OCI-LY1 (cell line): ENCODE data around the gene C2orf78.
A peak's percentile ranks its signal among the peaks of the same experiment; 100 is the strongest.

ENCODE experiments used
- H2AFZ ChIP-seq: fragments of 200-600 bp; sonication (generic), shearing (Covaris generic); 2 replicates; pipeline ENCODE4 v1.6.0; 2014; ENCODE audit warnings: antibody characterized with exemption, mild to moderate bottlenecking, low read length
- H3F3A ChIP-seq: fragments of 200-600 bp; sonication (generic), shearing (Covaris generic); 2 replicates; pipeline ENCODE4 v1.6.0; 2014; ENCODE audit warnings: mild to moderate bottlenecking, antibody characterized with exemption, low read length, moderate library complexity; ENCODE audit not compliant: insufficient read depth
- H3K27ac ChIP-seq: fragments of 200-600 bp; sonication (generic); 2 replicates; pipeline ENCODE4 v1.5.1; 2014; ENCODE audit warnings: low read length, mixed run types, mild to moderate bottlenecking, low read depth; ENCODE audit not compliant: poor library complexity, severe bottlenecking
- H3K27me3 ChIP-seq: fragments of 200-600 bp; sonication (generic); 2 replicates; pipeline ENCODE4 v1.6.0; 2014; ENCODE audit warnings: antibody characterized with exemption, mild to moderate bottlenecking, low read length, moderate library complexity; ENCODE audit not compliant: insufficient read depth
- H3K36me3 ChIP-seq: fragments of 200-600 bp; sonication (generic); 2 replicates; pipeline ENCODE4 v1.6.1; 2014; ENCODE audit warnings: mild to moderate bottlenecking, antibody characterized with exemption, low read length, moderate library complexity, mixed read lengths; ENCODE audit not compliant: insufficient read depth
- H3K4me1 ChIP-seq: fragments of 200-600 bp; sonication (generic); 2 replicates; pipeline ENCODE4 v1.5.1; 2014; ENCODE audit warnings: mild to moderate bottlenecking, low read length, moderate library complexity; ENCODE audit not compliant: insufficient read depth, severe bottlenecking
- H3K4me2 ChIP-seq: fragments of 200-600 bp; sonication (generic), shearing (Covaris generic); 2 replicates; pipeline ENCODE4 v1.6.1; 2014; ENCODE audit warnings: low read length
- H3K4me3 ChIP-seq: fragments of 200-600 bp; sonication (generic); 2 replicates; pipeline ENCODE4 v1.5.1; 2014; ENCODE audit warnings: low read length, low read depth, mild to moderate bottlenecking, mixed read lengths; ENCODE audit not compliant: poor library complexity, severe bottlenecking
- H3K79me2 ChIP-seq: fragments of 200-600 bp; shearing (Covaris generic); 2 replicates; pipeline ENCODE4 v1.6.1; 2016; ENCODE audit warnings: mixed run types, low read length, mixed read lengths; ENCODE audit not compliant: insufficient read depth
- H3K9ac ChIP-seq: fragments of 200-600 bp; sonication (generic), shearing (Covaris generic); 2 replicates; pipeline ENCODE4 v1.6.1; 2014; ENCODE audit warnings: mild to moderate bottlenecking, low read length, mixed read lengths
- H3K9me2 ChIP-seq: fragments of 200-600 bp; sonication (generic), shearing (Covaris generic); 2 replicates; pipeline ENCODE4 v1.6.1; 2014; ENCODE audit warnings: low read depth, mild to moderate bottlenecking, low read length, mixed read lengths
- H3K9me3 ChIP-seq: fragments of 200-600 bp; shearing (Covaris generic); 2 replicates; pipeline ENCODE4 v1.6.1; 2014; ENCODE audit warnings: low read length, mixed read lengths
- H4K20me1 ChIP-seq: fragments of 200-600 bp; sonication (generic), shearing (Covaris generic); 2 replicates; pipeline ENCODE4 v1.6.0; 2016; ENCODE audit warnings: mild to moderate bottlenecking, low read length; ENCODE audit not compliant: insufficient read depth
- EZH2 ChIP-seq: fragments of 200-600 bp; sonication (generic), shearing (Covaris generic); IDR thresholded peaks from 2 replicates; pipeline ENCODE4 v1.8.0; 2017; ENCODE audit warnings: borderline replicate concordance, mixed run types, mild to moderate bottlenecking, antibody characterized with exemption, low read length, moderate library complexity, mixed read lengths
- TF ChIP-seq, protein P1 (sequence below): fragments of 200-600 bp; sonication (generic), shearing (Covaris generic); IDR thresholded peaks from 2 replicates; pipeline ENCODE4 v1.5.1; 2017; ENCODE audit warnings: mild to moderate bottlenecking, antibody characterized with exemption, low read length, moderate library complexity, mixed read lengths

Gene C2orf78

DNA sequence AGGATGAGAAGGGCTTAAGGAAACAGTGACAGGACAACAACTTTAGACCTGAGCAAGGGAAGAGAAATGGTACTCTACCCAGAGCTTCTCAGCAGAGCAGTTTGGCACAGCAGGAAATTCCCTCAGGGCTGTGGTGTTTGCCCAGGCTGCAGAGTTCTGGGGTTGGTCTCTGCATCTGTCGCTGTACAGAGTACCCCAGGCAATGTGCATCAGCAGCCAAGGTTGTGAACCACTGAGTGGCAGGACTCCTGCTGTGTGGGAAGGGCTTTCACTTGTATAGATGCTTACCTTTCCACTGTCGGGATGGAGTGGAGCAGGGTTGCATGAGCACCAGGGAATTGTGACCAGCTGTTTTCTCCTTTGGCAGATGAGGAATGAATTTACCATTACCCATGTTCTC lies 66.0 kb downstream of the C2orf78 start:
- Histone ChIP-seq H3K79me2 (no peaks in the 10 kb centered on the region), H3K27ac (no peak overlapping the region), H3K27me3 (no peaks in the 10 kb centered on the region), H3K9me3 (no peaks in the 10 kb centered on the region), H3K36me3 (peaks cover 82% of the 10 kb centered on the region), H4K20me1 (no peaks in the 10 kb centered on the region), H3K4me2 (no peak overlapping the region), H2AFZ (no peak overlapping the region), H3K9me2 (no peaks in the 10 kb centered on the region), H3K9ac (no peak overlapping the region), H3K4me3 (no peak overlapping the region), H3F3A (no peaks in the 10 kb centered on the region), H3K4me1 (no peaks in the 10 kb centered on the region)
- TF ChIP-seq, protein P1, sequence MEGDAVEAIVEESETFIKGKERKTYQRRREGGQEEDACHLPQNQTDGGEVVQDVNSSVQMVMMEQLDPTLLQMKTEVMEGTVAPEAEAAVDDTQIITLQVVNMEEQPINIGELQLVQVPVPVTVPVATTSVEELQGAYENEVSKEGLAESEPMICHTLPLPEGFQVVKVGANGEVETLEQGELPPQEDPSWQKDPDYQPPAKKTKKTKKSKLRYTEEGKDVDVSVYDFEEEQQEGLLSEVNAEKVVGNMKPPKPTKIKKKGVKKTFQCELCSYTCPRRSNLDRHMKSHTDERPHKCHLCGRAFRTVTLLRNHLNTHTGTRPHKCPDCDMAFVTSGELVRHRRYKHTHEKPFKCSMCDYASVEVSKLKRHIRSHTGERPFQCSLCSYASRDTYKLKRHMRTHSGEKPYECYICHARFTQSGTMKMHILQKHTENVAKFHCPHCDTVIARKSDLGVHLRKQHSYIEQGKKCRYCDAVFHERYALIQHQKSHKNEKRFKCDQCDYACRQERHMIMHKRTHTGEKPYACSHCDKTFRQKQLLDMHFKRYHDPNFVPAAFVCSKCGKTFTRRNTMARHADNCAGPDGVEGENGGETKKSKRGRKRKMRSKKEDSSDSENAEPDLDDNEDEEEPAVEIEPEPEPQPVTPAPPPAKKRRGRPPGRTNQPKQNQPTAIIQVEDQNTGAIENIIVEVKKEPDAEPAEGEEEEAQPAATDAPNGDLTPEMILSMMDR = no peak
- TF ChIP-seq EZH2 = no peak

DNA sequence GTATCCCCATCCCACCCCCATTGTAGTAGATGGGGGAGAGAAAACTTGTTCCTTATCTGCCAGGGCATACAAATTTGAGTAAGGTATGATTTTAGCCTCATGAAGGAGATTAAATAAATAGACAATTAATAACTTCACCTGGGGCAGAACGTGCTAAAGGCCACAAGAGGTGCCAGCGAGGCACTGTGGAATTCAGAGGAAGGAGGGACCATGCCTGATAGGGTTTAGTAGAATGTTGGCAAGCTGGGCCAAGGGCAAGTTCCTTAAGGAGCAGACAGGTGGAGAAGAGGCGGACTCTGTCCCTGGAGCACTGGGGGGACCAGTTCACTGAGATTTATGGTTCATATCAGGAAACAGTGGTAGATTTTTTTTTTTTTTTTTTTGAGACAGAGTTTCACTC lies 67.3 kb downstream of the C2orf78 start:
- no peak overlapping the region for H3K4me2 ChIP-seq
- no peaks in the 10 kb centered on the region for H3F3A ChIP-seq
- H3K27ac ChIP-seq = no peak overlapping the region
- no peaks in the 10 kb centered on the region for H4K20me1 ChIP-seq
- no peaks in the 10 kb centered on the region for H3K79me2 ChIP-seq
- no peaks in the 10 kb centered on the region for H3K4me1 ChIP-seq
- H3K9me3 ChIP-seq = no peaks in the 10 kb centered on the region
- H3K27me3 ChIP-seq = no peaks in the 10 kb centered on the region
- no peaks in the 10 kb centered on the region for H3K9me2 ChIP-seq
- H3K4me3 ChIP-seq = no peak overlapping the region
- TF ChIP-seq, protein P1 = peak; percentile 41; the same call in 1 of the 2 replicates
- no peak for TF ChIP-seq EZH2
- H3K36me3 ChIP-seq = peaks cover 82% of the 10 kb centered on the region
- no peak overlapping the region for H2AFZ ChIP-seq
- H3K9ac ChIP-seq = no peak overlapping the region

DNA sequence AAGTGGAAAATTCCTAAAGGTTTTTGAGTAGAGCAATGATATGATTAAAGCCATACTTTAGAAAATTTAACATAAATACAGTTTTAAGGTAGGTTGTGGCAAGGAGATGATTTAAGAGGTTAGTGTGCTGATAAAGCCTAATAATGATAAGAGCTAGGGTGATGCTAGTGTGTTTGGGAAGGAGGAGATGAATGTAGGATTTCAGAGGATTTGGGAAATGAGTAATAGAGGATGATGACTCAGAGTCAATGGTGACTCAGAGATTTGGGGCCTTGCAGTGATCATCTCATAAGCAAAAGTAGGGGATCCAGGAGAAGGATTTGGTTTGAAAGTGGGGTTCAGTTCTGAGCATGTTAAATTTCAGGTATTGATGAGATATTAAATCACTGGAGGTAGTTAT lies 68.0 kb downstream of the C2orf78 start:
- Histone ChIP-seq H3K9me2 (no peaks in the 10 kb centered on the region), H4K20me1 (no peaks in the 10 kb centered on the region), H3K27ac (no peak overlapping the region), H3K4me2 (no peak overlapping the region), H3K9me3 (no peaks in the 10 kb centered on the region), H2AFZ (no peak overlapping the region), H3K36me3 (peaks cover 79% of the 10 kb centered on the region), H3K4me1 (peaks cover 3% of the 10 kb centered on the region), H3K9ac (no peak overlapping the region), H3K27me3 (no peaks in the 10 kb centered on the region), H3K79me2 (no peaks in the 10 kb centered on the region), H3K4me3 (no peak overlapping the region), H3F3A (no peaks in the 10 kb centered on the region)
- TF ChIP-seq, protein P1 = no peak
- TF ChIP-seq EZH2 = no peak
